Measurements from ENCODE around the gene BANK1. TPM values are rescaled to one million over a fixed set of nuclear protein-coding genes. Genes with fewer than 3 reads are reported as not detected.

Gene BANK1
- total RNA-seq, 1 experiment from 2014 or later = 1.1 TPM

DNA sequence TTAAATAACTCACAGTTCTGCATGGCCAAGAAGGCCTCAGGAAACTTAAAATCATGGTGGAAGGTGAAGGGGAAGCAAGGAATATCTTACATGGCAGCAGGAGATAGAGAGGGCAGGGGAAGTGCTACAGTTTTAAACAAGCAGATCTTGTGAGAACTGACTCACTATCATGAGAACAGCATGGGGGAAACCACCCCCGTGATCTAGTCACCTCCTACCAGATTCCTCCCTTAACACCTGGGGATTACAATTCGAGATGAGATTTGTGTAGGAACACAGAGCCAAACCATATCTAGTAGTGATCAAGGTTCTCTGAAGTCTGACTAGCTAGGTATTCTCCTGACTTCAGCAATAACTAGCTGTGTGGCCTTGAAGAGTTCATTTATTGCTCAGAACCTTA lies 56.0 kb downstream of the BANK1 start:
- no peaks in the 10 kb centered on the region for H3K9me3 Mint-ChIP-seq
- H3K9ac ChIP-seq (ENCODE audit: extremely low read depth, insufficient read length, low read length) = no peak overlapping the region
- no peaks in the 10 kb centered on the region for H3K27me3 Mint-ChIP-seq (ENCODE audit: low read depth)
- TF ChIP-seq, protein P1, sequence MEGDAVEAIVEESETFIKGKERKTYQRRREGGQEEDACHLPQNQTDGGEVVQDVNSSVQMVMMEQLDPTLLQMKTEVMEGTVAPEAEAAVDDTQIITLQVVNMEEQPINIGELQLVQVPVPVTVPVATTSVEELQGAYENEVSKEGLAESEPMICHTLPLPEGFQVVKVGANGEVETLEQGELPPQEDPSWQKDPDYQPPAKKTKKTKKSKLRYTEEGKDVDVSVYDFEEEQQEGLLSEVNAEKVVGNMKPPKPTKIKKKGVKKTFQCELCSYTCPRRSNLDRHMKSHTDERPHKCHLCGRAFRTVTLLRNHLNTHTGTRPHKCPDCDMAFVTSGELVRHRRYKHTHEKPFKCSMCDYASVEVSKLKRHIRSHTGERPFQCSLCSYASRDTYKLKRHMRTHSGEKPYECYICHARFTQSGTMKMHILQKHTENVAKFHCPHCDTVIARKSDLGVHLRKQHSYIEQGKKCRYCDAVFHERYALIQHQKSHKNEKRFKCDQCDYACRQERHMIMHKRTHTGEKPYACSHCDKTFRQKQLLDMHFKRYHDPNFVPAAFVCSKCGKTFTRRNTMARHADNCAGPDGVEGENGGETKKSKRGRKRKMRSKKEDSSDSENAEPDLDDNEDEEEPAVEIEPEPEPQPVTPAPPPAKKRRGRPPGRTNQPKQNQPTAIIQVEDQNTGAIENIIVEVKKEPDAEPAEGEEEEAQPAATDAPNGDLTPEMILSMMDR (conservative IDR thresholded peaks at IDR 0.05) = no peak
- H3K79me1 ChIP-seq (ENCODE audit: insufficient read depth, low read depth, low read length, poor library complexity, severe bottlenecking) = no peaks in the 10 kb centered on the region
- H2BK20ac ChIP-seq (ENCODE audit: low read depth, low read length, poor library complexity, severe bottlenecking) = no peak overlapping the region
- H4K5ac ChIP-seq (ENCODE audit: insufficient read length, low read depth, low read length) = no peak overlapping the region
- no peaks in the 10 kb centered on the region for H3K79me2 ChIP-seq (ENCODE audit: insufficient read depth, low read length)
- no peak overlapping the region for H2AK5ac ChIP-seq (ENCODE audit: insufficient read length, low read length)
- H3K4me1 ChIP-seq (ENCODE audit: insufficient read depth, low read length) = no peaks in the 10 kb centered on the region
- H2AFZ ChIP-seq (ENCODE audit: low read length) = no peak overlapping the region
- H4K91ac ChIP-seq (ENCODE audit: insufficient read length, low read depth, low read length) = no peak overlapping the region
- DNase-seq = no peak
- H3K27ac ChIP-seq (ENCODE audit: insufficient read length, low read depth, low read length) = no peak overlapping the region
- H3K4me2 ChIP-seq (ENCODE audit: insufficient read depth, insufficient read length, low read length) = no peak overlapping the region
- H2BK15ac ChIP-seq (ENCODE audit: low read depth, low read length) = no peak overlapping the region
- no CpG with 5 or more reads among the region's 2 CpGs for WGBS (ENCODE audit: extremely low coverage, insufficient read length, low lambda C conversion rate)
- no peaks in the 10 kb centered on the region for H3K9me3 ChIP-seq (ENCODE audit: control insufficient read depth, low read depth, low read length)
- no peak overlapping the region for H2BK120ac ChIP-seq (ENCODE audit: low read depth, low read length, poor library complexity, severe bottlenecking)
- H3K27ac Mint-ChIP-seq = no peak overlapping the region; a peak in 1 of 7 replicates
- no peaks in the 10 kb centered on the region for H3K23me2 ChIP-seq (ENCODE audit: insufficient read length, low read depth, low read length, poor library complexity, severe bottlenecking)
- H3K14ac ChIP-seq (ENCODE audit: insufficient read depth, low read length) = no peak overlapping the region
- H2BK12ac ChIP-seq (ENCODE audit: insufficient read length, low read depth, low read length) = no peak overlapping the region
- no peaks in the 10 kb centered on the region; a peak in 1 of 7 replicates for H3K36me3 Mint-ChIP-seq (ENCODE audit: insufficient read depth in 1 of 3, low read depth in 3 of 3)
- H2BK5ac ChIP-seq (ENCODE audit: insufficient read length, low read length) = no peak overlapping the region
- H3T11ph ChIP-seq (ENCODE audit: low read length) = no peak overlapping the region
- no peak overlapping the region for H3K23ac ChIP-seq (ENCODE audit: insufficient read length, low read depth, low read length)
- H3K4me1 Mint-ChIP-seq = peaks cover 2 to 3% of the 10 kb centered on the region in 2 experiments; a peak in 1 of 4 replicates
- no peak overlapping the region for H3K4me3 Mint-ChIP-seq
- H3K56ac ChIP-seq (ENCODE audit: insufficient read length, low read depth, low read length) = no peak overlapping the region
- H4K20me1 ChIP-seq (ENCODE audit: control insufficient read depth, insufficient read depth, insufficient read length) = no peaks in the 10 kb centered on the region
- H3K18ac ChIP-seq (ENCODE audit: insufficient read length, low read depth, low read length) = no peak overlapping the region
- H3K4ac ChIP-seq (ENCODE audit: low read depth, low read length) = no peak overlapping the region
- no peak overlapping the region for H4K8ac ChIP-seq (replicated peaks; ENCODE audit: insufficient read length, low read depth, low read length)
- H3K27me3 ChIP-seq (ENCODE audit: insufficient read depth, low read length) = no peaks in the 10 kb centered on the region

Measured in H9 (cell line).